ENCODE measurements around the gene USP15.

DNA sequence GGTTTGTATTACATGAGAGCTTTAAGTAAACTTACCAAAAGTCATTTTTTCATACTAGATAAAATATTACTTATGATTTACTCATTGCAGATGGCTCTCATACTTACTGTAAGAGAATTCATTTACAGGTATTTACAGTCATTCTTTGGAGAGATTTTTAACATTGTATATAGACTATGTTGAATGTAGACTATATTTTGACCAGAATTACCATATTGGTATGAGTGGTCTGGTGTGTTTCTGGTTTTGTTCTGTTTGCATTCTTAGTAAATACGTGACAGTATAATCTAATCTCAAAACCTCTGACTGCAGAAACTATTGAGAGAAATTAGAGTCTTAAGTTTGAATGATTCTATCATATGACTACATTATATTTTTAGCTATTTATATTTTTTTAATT is 91.1 kb downstream of the USP15 start:
- TF ChIP-seq, protein P1, sequence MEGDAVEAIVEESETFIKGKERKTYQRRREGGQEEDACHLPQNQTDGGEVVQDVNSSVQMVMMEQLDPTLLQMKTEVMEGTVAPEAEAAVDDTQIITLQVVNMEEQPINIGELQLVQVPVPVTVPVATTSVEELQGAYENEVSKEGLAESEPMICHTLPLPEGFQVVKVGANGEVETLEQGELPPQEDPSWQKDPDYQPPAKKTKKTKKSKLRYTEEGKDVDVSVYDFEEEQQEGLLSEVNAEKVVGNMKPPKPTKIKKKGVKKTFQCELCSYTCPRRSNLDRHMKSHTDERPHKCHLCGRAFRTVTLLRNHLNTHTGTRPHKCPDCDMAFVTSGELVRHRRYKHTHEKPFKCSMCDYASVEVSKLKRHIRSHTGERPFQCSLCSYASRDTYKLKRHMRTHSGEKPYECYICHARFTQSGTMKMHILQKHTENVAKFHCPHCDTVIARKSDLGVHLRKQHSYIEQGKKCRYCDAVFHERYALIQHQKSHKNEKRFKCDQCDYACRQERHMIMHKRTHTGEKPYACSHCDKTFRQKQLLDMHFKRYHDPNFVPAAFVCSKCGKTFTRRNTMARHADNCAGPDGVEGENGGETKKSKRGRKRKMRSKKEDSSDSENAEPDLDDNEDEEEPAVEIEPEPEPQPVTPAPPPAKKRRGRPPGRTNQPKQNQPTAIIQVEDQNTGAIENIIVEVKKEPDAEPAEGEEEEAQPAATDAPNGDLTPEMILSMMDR (IDR thresholded peaks at IDR 0.05; ENCODE audit: low read depth, low read length, poor library complexity, severe bottlenecking): no peak
- TF ChIP-seq EZH2phosphoT487 (IDR thresholded peaks at IDR 0.05; ENCODE audit: borderline replicate concordance, low read length): no peak
